HepG2 (cell line): Measurements from ENCODE around the gene SIRT5. TPM values are rescaled to one million over a fixed set of nuclear protein-coding genes. Genes with fewer than 3 reads are reported as not detected.

ENCODE experiments used
- FOSL2 ChIP-seq: sonication (generic); formaldehyde crosslinking; IDR thresholded peaks from 2 replicates; pipeline ENCODE4 v1.4.0; 2020; ENCODE audit warnings: missing genetic modification reagents
- KMT2A ChIP-seq: sonication (generic); formaldehyde crosslinking; IDR thresholded peaks from 2 replicates; pipeline ENCODE4 v1.4.0; 2020; ENCODE audit warnings: missing genetic modification reagents
- PBX3 ChIP-seq: sonication (generic); formaldehyde crosslinking; IDR thresholded peaks from 2 replicates; pipeline ENCODE4 v1.8.1; 2023; ENCODE audit warnings: missing genetic modification reagents, inconsistent platforms, borderline replicate concordance
- SMARCE1 ChIP-seq: fragments of 450-650 bp; IDR thresholded peaks from 2 replicates; pipeline ENCODE4 v1.6.1; 2017; ENCODE audit warnings: borderline replicate concordance
- TCF12 ChIP-seq, 2 experiments: fragments of 450-650 bp in 1 of 2; sonication (generic) in 1 of 2; formaldehyde crosslinking in 1 of 2; IDR thresholded peaks; 2 replicates each; pipeline versions ENCODE4 v1.6.1 to v1.8.0; 2017 to 2022; ENCODE audit warnings: antibody characterized with exemption in 1 of 2, mild to moderate bottlenecking in 1 of 2, missing genetic modification reagents in 1 of 2, moderate library complexity in 1 of 2
- TSC22D2 ChIP-seq: sonication (generic); formaldehyde crosslinking; IDR thresholded peaks from 2 replicates; pipeline ENCODE4 v1.5.1; 2020; ENCODE audit warnings: missing genetic modification reagents, mild to moderate bottlenecking, borderline replicate concordance
- ZBTB40 ChIP-seq, 2 experiments: fragments of 450-650 bp in 1 of 2; sonication (generic) in 1 of 2; formaldehyde crosslinking in 1 of 2; IDR thresholded peaks; 2 replicates each; pipeline versions ENCODE4 v1.6.1 to v1.8.0; 2016 to 2022; ENCODE audit warnings: antibody characterized with exemption in 1 of 2, mild to moderate bottlenecking in 1 of 2, missing genetic modification reagents in 1 of 2
- ZBTB7A ChIP-seq: sonication (generic); formaldehyde crosslinking; IDR thresholded peaks from 2 replicates; pipeline ENCODE4 v1.8.0; 2022; ENCODE audit warnings: mild to moderate bottlenecking, missing genetic modification reagents
- ZNF616 ChIP-seq: sonication (generic); formaldehyde crosslinking; IDR thresholded peaks from 2 replicates; pipeline ENCODE4 v1.5.0; 2020; ENCODE audit warnings: low read depth, mild to moderate bottlenecking, missing genetic modification reagents
- ZNF850 ChIP-seq: sonication (generic); formaldehyde crosslinking; conservative IDR thresholded peaks from 2 replicates; pipeline ENCODE4 v1.9.0; 2021; ENCODE audit warnings: mild to moderate bottlenecking, missing genetic modification reagents
- polyA plus RNA-seq, 8 experiments: library from polyadenylated mRNA; depleted of rRNA in 3 of 8; stranded (reverse) in 7 of 8; unstranded in 1 of 8; fragments of >200 nt; fragmentation: Illumina TruSeq in 4 of 8; extraction: Trizol in 4 of 8; gene quantifications; 2 replicates each; pipeline versions ENCODE4 v1.2.1 to v1.2.3, GENCODE V29; 2011 to 2016; ENCODE audit warnings: low read depth in 4 of 8, missing spikeins in 1 of 8, mixed read lengths in 1 of 8; ENCODE audit not compliant: insufficient read depth in 1 of 8
- total RNA-seq, 5 experiments: library from RNA; depleted of rRNA; stranded (reverse); fragments of >200 nt; fragmentation: Illumina TruSeq; extraction: Trizol; gene quantifications; 2 replicates each; pipeline ENCODE4 v1.2.3, GENCODE V29; 2016; ENCODE audit warnings: low read depth in 1 of 5
- TF ChIP-seq, protein P1 (sequence below): sonication (generic); formaldehyde crosslinking; IDR thresholded peaks from 2 replicates; pipeline ENCODE4 v1.4.0; 2020; ENCODE audit warnings: missing genetic modification reagents, borderline replicate concordance
- TF ChIP-seq, protein P2 (sequence below): sonication (generic); formaldehyde crosslinking; IDR thresholded peaks from 2 replicates; pipeline ENCODE4 v1.5.0; 2020; ENCODE audit warnings: missing genetic modification reagents, mild to moderate bottlenecking, borderline replicate concordance
- TF ChIP-seq, protein P3 (sequence below): IDR thresholded peaks from 2 replicates; pipeline ENCODE4 v1.6.1; 2016; ENCODE audit warnings: missing genetic modification reagents, missing compliant biosample characterization

Gene SIRT5
- total and polyA plus RNA-seq, 2 of the 13 experiments (the other 11 are each of a cell fraction or from before 2014, with no cell fraction given) = 14.1 to 16.6 TPM

GRCh38 chr6:13614926-13615791 lies 40.8 kb downstream of the SIRT5 start, which contains the start of gene NOL7 (continued):
- TF ChIP-seq TSC22D2 (CRISPR knock-in tag) (peak; percentile 99), ZNF850 (CRISPR knock-in tag) (peak; percentile 89), ZBTB7A (CRISPR knock-in tag) (peak; percentile 67; the same call in 1 of the 2 replicates), FOSL2 (CRISPR knock-in tag) (peak; percentile 81), SMARCE1 (no peak), KMT2A (CRISPR knock-in tag) (peak; percentile 100), TCF12 (IDR thresholded peaks at IDR 0.05) (no peak), TCF12 (CRISPR knock-in tag; IDR thresholded peaks at IDR 0.05) (no peak), PBX3 (CRISPR knock-in tag) (peak; percentile 73), ZBTB40 (IDR thresholded peaks at IDR 0.05) (peak; percentile 37; the same call in 1 of the 2 replicates), ZBTB40 (CRISPR knock-in tag; IDR thresholded peaks at IDR 0.05) (peak; percentile 93), ZNF616 (CRISPR knock-in tag) (peak; percentile 93)
- TF ChIP-seq, protein P1, sequence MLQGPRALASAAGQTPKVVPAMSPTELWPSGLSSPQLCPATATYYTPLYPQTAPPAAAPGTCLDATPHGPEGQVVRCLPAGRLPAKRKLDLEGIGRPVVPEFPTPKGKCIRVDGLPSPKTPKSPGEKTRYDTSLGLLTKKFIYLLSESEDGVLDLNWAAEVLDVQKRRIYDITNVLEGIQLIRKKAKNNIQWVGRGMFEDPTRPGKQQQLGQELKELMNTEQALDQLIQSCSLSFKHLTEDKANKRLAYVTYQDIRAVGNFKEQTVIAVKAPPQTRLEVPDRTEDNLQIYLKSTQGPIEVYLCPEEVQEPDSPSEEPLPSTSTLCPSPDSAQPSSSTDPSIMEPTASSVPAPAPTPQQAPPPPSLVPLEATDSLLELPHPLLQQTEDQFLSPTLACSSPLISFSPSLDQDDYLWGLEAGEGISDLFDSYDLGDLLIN = peak; percentile 48; the same call in 1 of the 2 replicates
- TF ChIP-seq, protein P2, sequence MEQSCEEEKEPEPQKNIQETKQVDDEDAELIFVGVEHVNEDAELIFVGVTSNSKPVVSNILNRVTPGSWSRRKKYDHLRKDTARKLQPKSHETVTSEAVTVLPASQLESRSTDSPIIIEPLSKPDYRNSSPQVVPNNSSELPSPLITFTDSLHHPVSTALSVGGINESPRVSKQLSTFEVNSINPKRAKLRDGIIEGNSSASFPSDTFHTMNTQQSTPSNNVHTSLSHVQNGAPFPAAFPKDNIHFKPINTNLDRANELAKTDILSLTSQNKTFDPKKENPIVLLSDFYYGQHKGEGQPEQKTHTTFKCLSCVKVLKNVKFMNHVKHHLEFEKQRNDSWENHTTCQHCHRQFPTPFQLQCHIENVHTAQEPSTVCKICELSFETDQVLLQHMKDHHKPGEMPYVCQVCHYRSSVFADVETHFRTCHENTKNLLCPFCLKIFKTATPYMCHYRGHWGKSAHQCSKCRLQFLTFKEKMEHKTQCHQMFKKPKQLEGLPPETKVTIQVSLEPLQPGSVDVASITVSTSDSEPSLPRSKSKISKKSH = peak; percentile 98
- TF ChIP-seq, protein P3, sequence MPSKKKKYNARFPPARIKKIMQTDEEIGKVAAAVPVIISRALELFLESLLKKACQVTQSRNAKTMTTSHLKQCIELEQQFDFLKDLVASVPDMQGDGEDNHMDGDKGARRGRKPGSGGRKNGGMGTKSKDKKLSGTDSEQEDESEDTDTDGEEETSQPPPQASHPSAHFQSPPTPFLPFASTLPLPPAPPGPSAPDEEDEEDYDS (CRISPR knock-in tag) = peak; percentile 98
